ENCODE results near the gene TMEM51.

GRCh38 chr1:15120251-15120945 lies 33.1 kb upstream of the TMEM51 start:
- TF ChIP-seq EZH2 (IDR thresholded peaks at IDR 0.05; ENCODE audit: borderline replicate concordance, control insufficient read depth, low read depth, low read length) (no peak), RCOR1 (conservative IDR thresholded peaks at IDR 0.05; ENCODE audit: low read depth, low read length) (no peak), USF1 (IDR thresholded peaks at IDR 0.05; ENCODE audit: borderline replicate concordance, extremely low read length, insufficient read depth, low read depth, low read length) (no peak), MAX (IDR thresholded peaks at IDR 0.05; ENCODE audit: low read depth, low read length) (no peak), POLR2A (IDR thresholded peaks at IDR 0.05; ENCODE audit: low read depth, low read length) (no peak), EGR1 (IDR thresholded peaks at IDR 0.05; ENCODE audit: borderline replicate concordance in 1 of 2, low read depth in 2 of 2, low read length in 2 of 2) (no peak), CTCF (IDR thresholded peaks at IDR 0.05 in 2 of 3, conservative IDR thresholded peaks at IDR 0.05 in 1 of 3; ENCODE audit: control insufficient read depth in 2 of 3, extremely low read depth in 1 of 3, insufficient read depth in 1 of 3, low read depth in 3 of 3, low read length in 3 of 3) (no peak), FOXK2 (IDR thresholded peaks at IDR 0.05) (no peak), YBX1 (IDR thresholded peaks at IDR 0.05) (no peak), REST (IDR thresholded peaks at IDR 0.05; ENCODE audit: low read depth, low read length) (no peak)

All from GM12878 (cell line).